OCI-LY3 (cell line): ENCODE results near the gene PARD3.

Experiments
- EZH2phosphoT487 ChIP-seq: fragments of 200-600 bp; shearing (Covaris generic); IDR thresholded peaks from 2 replicates; pipeline ENCODE4 v1.6.1; 2018; ENCODE audit warnings: antibody characterized with exemption, mixed run types, low read depth
- TF ChIP-seq, protein P1 (sequence below): fragments of 200-600, 300-600 bp; sonication (generic); IDR thresholded peaks from 2 replicates; pipeline ENCODE4 v1.5.1; 2014; ENCODE audit warnings: antibody characterized with exemption, low read length, low read depth

DNA sequence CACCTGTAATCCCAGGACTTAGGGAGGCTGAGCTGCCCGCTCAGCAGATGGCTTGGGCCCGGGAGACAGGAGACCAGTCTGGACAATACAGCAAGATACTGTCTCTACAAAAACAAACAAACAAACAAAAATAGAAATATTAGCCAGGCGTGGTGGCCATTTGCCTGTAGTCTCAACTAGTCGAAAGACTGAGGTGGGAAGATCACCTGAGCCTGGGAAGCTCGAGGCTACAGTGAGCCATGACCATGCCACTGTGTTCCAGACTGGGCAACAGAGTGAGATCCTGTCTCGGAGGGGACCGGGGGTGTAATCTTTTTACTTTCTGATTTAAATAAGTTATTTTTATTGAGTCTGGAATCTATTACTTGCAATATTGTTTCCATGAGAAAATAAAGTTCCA lies 274.6 kb downstream of the PARD3 start:
- TF ChIP-seq, protein P1, sequence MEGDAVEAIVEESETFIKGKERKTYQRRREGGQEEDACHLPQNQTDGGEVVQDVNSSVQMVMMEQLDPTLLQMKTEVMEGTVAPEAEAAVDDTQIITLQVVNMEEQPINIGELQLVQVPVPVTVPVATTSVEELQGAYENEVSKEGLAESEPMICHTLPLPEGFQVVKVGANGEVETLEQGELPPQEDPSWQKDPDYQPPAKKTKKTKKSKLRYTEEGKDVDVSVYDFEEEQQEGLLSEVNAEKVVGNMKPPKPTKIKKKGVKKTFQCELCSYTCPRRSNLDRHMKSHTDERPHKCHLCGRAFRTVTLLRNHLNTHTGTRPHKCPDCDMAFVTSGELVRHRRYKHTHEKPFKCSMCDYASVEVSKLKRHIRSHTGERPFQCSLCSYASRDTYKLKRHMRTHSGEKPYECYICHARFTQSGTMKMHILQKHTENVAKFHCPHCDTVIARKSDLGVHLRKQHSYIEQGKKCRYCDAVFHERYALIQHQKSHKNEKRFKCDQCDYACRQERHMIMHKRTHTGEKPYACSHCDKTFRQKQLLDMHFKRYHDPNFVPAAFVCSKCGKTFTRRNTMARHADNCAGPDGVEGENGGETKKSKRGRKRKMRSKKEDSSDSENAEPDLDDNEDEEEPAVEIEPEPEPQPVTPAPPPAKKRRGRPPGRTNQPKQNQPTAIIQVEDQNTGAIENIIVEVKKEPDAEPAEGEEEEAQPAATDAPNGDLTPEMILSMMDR, result no peak
- no peak for TF ChIP-seq EZH2phosphoT487
